Skeletal muscle satellite cell (primary cell): ENCODE results near the gene HTT.

ENCODE experiments used
- H3K27me3 ChIP-seq: 2 replicates; pipeline ENCODE4 v1.7.0; 2013; ENCODE audit warnings: low read length; ENCODE audit not compliant: control insufficient read depth, insufficient read depth
- H3K36me3 ChIP-seq: 2 replicates; pipeline ENCODE4 v1.7.0; 2013; ENCODE audit warnings: mild to moderate bottlenecking, control low read depth, low read length; ENCODE audit not compliant: insufficient read depth
- H3K4me1 ChIP-seq: 2 replicates; pipeline ENCODE4 v1.7.0; 2013; ENCODE audit warnings: low read length; ENCODE audit not compliant: control insufficient read depth, insufficient read depth
- H3K4me2 ChIP-seq: 2 replicates; pipeline ENCODE4 v1.7.0; 2013; ENCODE audit warnings: mild to moderate bottlenecking, low read length
- H3K4me3 ChIP-seq: 2 replicates; pipeline ENCODE4 v1.7.0; 2013; ENCODE audit warnings: low read length
- H3K9ac ChIP-seq: 2 replicates; pipeline ENCODE4 v1.7.0; 2013; ENCODE audit warnings: mild to moderate bottlenecking, low read depth, low read length, moderate library complexity
- H3K9me3 ChIP-seq: replicated peaks from 2 replicates; pipeline ENCODE4 v1.7.0; 2013; ENCODE audit warnings: mild to moderate bottlenecking, control low read depth, low read length

HTT gene

GRCh38 chr4:3241898-3242524, 167.5 kb downstream of the HTT start:
- no peaks in the 10 kb centered on the region for H3K9me3 ChIP-seq
- no peak overlapping the region for H3K4me3 ChIP-seq
- H3K4me2 ChIP-seq = no peak overlapping the region
- no peaks in the 10 kb centered on the region for H3K4me1 ChIP-seq
- peaks cover 28% of the 10 kb centered on the region for H3K36me3 ChIP-seq
- H3K9ac ChIP-seq = no peak overlapping the region
- H3K27me3 ChIP-seq = no peaks in the 10 kb centered on the region

DNA sequence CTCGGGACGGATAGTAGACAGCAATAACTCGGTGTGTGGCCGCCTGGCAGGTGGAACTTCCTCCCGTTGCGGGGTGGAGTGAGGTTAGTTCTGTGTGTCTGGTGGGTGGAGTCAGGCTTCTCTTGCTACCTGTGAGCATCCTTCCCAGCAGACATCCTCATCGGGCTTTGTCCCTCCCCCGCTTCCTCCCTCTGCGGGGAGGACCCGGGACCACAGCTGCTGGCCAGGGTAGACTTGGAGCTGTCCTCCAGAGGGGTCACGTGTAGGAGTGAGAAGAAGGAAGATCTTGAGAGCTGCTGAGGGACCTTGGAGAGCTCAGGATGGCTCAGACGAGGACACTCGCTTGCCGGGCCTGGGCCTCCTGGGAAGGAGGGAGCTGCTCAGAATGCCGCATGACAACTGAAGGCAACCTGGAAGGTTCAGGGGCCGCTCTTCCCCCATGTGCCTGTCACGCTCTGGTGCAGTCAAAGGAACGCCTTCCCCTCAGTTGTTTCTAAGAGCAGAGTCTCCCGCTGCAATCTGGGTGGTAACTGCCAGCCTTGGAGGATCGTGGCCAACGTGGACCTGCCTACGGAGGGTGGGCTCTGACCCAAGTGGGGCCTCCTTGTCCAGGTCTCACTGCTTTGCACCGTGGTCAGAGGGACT, 168.8 kb downstream of the HTT start:
- Histone ChIP-seq H3K9me3 (no peaks in the 10 kb centered on the region), H3K27me3 (no peaks in the 10 kb centered on the region), H3K4me2 (no peak overlapping the region), H3K4me3 (no peak overlapping the region), H3K4me1 (no peaks in the 10 kb centered on the region), H3K36me3 (peaks cover 25% of the 10 kb centered on the region), H3K9ac (no peak overlapping the region)

- Histone ChIP-seq H3K9ac (no peak overlapping the region), H3K9me3 (no peaks in the 10 kb centered on the region), H3K4me1 (no peaks in the 10 kb centered on the region), H3K36me3 (peaks cover 21% of the 10 kb centered on the region), H3K4me2 (no peak overlapping the region), H3K27me3 (no peaks in the 10 kb centered on the region), H3K4me3 (no peak overlapping the region)
Observed at GRCh38 chr4:3244002-3244401, 169.5 kb downstream of the HTT start.

DNA sequence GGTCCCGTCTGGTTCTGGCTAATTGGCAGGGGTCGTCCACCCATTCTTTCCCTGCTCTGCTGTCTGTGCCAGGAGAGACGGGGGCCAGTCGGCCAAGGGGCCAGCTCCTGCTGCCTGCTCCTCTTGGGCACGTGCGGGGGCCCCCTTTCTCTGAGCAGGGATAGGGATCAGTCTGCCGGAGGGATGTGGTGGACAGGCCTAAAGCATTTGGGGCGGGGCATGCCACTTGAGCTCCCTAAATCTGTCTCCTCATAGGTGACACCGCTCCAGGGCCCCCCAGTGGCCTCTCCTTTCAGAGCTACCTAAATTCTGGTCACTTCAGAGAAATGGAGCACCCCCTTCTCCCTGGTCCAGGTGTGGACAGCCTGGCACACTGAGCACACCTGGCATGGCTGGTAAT, 170.3 kb downstream of the HTT start:
- H3K4me2 ChIP-seq = no peak overlapping the region
- no peaks in the 10 kb centered on the region for H3K27me3 ChIP-seq
- H3K9ac ChIP-seq = no peak overlapping the region
- no peaks in the 10 kb centered on the region for H3K4me1 ChIP-seq
- no peak overlapping the region for H3K4me3 ChIP-seq
- no peaks in the 10 kb centered on the region for H3K9me3 ChIP-seq
- H3K36me3 ChIP-seq = peaks cover 14% of the 10 kb centered on the region

DNA sequence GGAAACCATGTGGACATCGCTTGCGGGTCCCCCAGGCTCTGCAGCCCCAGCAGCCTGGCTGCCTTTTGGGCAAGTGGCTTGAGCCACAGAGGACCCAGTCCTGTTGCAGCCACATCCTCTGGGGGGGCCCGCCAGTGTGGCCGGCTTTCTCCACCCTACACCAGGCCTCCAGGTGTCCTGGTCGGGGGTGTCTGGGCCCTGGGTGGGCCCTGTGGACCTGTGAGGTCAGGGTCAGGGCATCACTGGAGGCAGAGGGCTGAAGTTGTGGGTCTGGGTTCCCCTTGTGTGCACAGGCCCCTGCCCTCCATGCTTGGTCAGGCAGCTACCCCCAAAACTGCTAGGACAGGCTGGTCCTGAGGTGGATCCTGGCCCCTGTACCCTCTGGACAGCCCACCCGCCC, 171.2 kb downstream of the HTT start:
- Histone ChIP-seq H3K27me3 (no peaks in the 10 kb centered on the region), H3K4me2 (no peak overlapping the region), H3K9ac (no peak overlapping the region), H3K4me1 (no peaks in the 10 kb centered on the region), H3K36me3 (peaks cover 5% of the 10 kb centered on the region), H3K4me3 (no peak overlapping the region), H3K9me3 (no peaks in the 10 kb centered on the region)

DNA sequence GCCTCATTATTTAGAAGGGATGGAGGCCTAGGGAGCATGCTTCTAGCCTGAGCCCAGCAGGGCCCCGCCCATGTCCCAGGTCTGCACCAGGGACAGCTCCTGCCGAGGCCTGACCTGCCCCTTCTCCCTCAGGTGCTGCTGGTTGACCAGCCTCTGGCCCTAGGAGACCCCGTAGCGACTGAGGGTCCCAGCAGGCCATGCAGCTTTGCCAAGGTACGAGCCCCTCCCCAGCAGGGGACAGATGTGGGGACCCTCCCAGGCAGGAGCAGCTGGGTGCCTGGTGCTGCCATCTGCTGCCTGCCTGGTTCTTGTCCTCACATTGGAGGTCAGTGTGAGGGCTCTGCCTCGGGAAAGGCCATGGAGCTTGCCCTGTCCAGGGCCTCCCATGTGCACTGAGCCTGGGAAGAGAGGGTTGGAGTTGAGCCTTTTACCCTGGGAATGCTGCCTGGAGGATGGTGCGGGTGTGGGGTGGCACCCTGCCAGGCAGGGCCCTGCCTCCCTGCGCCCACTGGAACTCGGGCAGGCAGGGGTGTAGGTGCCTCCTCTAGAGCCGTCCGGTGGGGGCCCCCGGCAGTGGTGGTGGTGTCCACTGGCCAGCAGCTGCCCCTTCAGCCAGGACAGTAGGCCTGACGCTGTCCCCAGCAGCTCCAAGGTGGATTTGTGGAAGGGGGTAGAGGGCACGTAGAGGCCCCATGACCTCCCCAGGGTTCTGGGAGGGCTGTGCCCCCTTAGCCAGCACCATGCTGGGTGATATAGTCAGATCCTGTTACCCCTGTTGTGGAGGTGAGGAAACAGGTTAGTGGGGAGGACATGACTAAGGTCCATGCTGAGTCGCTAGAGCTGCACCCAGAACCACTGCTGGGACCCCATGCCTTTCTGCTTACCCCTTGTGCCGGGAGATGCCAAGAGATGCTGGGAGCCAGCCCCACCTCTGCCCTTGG, 172.2 kb downstream of the HTT start:
- no peak overlapping the region for H3K9ac ChIP-seq

GRCh38 chr4:3247399-3248177, 173.1 kb downstream of the HTT start:
- Histone ChIP-seq H3K27me3 (no peaks in the 10 kb centered on the region), H3K4me1 (no peaks in the 10 kb centered on the region), H3K9ac (no peak overlapping the region), H3K4me3 (no peak overlapping the region), H3K9me3 (no peaks in the 10 kb centered on the region), H3K4me2 (no peak overlapping the region), H3K36me3 (no peaks in the 10 kb centered on the region)

More for the DNA sequence above, 172.2 kb downstream of the HTT start:
- Histone ChIP-seq H3K27me3 (no peaks in the 10 kb centered on the region), H3K4me2 (no peak overlapping the region), H3K4me3 (no peak overlapping the region), H3K9me3 (no peaks in the 10 kb centered on the region), H3K36me3 (no peaks in the 10 kb centered on the region), H3K4me1 (no peaks in the 10 kb centered on the region)

DNA sequence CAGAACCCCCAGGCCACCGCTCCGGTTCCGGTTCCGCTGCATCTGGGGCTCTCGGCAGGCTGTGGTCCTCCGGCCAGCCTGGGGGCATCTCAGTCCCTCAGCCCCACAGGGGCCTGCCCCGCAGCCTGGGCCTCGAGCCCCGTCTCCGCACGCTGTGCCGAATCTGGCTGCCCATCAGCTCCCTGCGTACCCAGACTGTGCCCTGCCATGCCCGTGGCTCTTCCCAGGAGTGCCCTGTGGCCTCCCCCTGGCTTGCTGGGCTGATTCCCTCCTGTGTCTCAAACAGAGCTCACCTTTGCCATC, 173.6 kb downstream of the HTT start:
- H3K4me2 ChIP-seq = no peak overlapping the region
- H3K9ac ChIP-seq = no peak overlapping the region
- no peaks in the 10 kb centered on the region for H3K36me3 ChIP-seq
- H3K9me3 ChIP-seq = no peaks in the 10 kb centered on the region
- H3K4me1 ChIP-seq = no peaks in the 10 kb centered on the region
- no peaks in the 10 kb centered on the region for H3K27me3 ChIP-seq
- no peak overlapping the region for H3K4me3 ChIP-seq

DNA sequence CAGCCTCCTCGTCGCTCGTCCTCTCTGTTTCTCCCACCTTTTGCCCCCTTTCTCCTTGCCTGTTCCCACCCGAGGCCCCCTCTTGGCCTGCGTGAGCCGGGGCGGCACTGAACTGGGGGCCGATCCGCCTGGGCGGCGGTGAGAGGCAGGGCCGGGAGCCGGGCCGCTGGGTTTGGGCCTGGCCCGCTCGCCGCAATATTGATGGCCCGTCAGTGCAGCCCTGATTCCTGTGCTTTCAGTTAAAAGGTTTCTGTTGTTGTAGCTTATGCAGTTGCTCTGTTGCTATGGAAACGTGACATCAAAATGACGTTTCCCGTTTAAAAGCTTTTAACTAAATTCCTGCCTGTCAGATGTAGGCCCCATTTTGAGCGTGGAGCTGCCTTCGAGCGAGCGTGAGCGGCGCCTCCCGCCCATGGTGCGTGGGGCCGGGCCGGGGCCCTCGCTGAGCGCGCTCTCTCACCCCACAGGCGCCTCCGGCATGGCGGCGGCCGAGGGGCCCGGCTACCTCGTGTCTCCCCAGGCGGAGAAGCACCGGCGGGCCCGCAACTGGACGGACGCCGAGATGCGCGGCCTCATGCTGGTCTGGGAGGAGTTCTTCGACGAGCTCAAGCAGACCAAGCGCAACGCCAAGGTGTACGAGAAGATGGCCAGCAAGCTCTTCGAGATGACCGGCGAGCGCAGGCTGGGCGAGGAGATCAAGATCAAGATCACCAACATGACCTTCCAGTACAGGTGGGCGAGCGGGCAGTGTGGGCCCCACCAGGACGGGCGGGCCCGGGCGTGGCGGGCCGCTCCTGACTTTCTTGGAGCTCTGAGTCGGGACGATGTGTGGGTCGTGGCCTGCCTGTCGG, 174.6 kb downstream of the HTT start, which contains the start of gene MSANTD1:
Gene MSANTD1, plus strand, starts transcription at position 349 of the 851 bp plus-strand sequence. Its CDS starts 64 bp downstream, at position 413.
- Histone ChIP-seq H3K9ac (no peak within 1 kb of the TSS), H3K4me1 (no peaks in the 10 kb centered on the region), H3K4me2 (no peak within 1 kb of the TSS), H3K27me3 (no peaks in the 10 kb centered on the region), H3K36me3 (no peaks in the 10 kb centered on the region), H3K4me3 (no peak within 1 kb of the TSS), H3K9me3 (no peaks in the 10 kb centered on the region)

DNA sequence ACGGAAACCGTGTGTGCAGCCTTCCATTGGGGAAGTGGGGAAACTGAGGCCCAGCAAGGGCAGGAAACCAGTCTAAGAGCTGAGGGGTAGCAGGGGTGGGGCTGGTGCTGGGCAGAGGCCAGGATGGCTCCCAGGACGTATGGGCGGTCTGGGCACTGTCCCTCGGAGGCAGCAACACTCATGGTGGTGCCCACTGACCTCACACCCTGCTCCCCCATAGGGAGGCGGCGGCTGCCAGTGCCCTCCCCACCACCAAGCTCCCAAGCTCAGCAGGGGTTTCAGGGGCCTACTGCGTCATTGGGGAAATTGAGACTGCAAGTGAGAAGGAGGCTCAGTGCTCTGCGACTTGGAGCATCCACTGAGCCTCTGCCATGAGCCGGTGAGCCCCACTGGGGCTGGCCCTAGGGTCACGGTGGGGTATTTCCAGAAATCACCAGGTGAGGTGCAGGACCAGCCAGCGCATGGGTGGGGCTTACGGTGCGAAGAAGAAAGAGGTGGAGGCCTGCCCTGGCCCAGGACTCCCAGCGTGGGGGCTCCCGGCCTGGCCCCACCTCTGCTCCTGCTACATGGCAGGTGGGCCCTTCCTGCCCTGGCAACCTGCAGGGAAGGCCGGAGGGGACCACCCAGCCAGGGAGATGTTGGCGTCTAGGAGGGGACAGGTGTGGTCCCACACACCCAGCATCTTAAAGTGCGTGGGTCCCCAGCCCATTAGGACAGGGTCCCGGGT, 175.4 kb downstream of the HTT start:
- Histone ChIP-seq H3K4me2 (no peak overlapping the region), H3K36me3 (no peaks in the 10 kb centered on the region), H3K9me3 (no peaks in the 10 kb centered on the region), H3K27me3 (no peaks in the 10 kb centered on the region), H3K4me1 (no peaks in the 10 kb centered on the region), H3K4me3 (no peak overlapping the region), H3K9ac (no peak overlapping the region)
